ENCODE data around the gene PRUNE2.

PRUNE2 gene

DNA sequence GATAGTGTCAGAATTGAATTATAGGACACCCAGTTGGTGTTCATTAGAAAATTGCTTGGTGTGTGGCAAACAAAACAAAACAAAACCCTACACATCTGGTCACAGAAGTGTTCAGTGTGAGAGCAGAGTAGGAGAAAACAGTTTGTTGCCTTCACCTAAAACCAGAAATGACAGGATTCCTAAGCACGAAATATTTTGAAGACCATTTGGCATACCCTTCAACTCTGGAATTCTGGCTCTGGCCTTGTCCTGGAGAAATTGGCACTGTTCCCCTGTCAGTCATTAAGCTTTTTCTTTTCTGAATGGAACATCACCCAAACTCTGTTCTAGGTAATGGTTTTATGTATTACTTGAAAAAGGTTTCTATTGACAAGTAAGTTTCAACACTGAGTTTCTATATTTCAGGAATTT is 251.9 kb downstream of the PRUNE2 start:
- DNase-seq = no peak

DNA sequence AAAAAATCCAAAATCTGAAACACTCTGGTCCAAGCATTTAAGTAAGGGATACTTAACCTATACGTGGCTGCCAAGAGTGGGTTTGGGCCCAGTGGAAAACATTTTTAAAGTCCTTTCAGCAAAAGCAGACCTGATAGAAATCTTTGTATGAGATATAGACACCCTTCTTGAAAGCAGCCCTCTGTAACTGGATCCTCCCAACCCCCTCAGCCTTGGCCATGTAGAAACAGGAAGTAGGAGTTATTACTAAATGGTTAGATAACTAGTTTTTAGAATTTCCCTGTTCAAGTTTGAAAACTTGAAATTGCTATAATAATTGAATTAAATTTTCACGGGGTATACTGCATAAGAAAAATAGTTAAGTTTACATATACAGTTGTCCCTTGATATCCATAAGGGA is 253.0 kb downstream of the PRUNE2 start:
- no peak for DNase-seq

DNA sequence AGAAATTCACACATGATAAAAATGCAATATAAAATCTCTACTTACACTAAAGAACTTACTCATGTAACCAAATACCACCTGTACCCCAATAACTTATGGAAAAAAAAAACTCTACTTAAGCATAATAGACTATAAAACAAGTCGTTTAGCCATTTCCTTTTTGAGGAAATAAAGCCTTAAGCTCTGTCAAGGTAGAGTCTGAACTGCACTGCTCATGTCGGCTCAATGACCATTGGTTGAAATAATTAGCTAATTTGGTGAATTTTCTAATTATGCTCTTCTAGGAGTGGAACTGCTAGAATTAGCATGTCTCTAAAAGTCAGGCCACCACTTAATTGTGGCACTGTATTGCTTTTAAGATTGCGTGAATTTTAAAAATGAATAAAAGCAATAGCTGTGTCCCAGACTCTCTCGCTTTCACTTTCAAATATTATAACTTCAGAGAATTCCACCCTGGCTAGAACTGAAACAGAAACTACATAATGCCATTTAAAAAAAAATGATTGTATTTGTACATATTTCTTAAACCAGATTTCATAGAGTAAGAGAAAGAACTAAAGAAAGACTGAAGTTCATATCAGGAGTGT is 254.7 kb downstream of the PRUNE2 start:
- no peak for DNase-seq

DNA sequence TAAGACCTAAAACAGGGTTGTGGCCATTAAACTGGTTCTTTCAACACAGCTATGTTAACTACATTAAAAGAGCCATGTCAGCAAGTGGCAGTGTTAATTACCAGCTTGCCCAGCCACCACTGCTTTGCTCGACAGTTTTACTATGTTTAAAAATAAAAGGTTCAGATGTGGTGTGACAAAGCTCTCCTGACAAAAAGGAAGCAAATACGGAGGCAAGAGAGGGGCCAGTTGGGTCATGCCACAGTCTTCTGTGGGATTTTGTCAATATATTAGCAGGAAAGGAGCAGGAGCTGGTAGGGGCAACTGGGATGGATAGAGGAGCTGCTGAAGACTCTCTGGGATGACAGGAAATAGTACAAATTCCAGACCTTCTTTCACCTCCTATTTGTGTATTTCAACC is 255.2 kb downstream of the PRUNE2 start:
- DNase-seq = no peak

DNA sequence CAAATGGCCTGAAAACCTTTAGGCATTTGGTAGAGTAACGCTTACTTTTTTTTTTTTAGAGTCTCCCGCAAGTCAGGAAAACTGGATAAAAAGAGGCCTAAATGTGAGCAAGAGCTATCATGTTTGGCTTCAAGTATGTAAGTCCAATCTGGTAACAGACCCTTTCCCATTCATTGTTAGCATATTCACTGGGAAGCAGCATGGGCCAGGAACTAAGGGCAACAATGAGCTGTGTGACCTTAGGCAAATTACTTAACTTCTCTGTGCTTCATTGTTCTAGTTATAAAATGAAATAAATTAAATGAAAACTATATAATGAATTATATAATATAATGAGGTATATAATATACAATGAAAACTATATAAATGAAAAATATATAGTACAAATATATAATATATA is 256.0 kb downstream of the PRUNE2 start:
- no peak for DNase-seq

DNA sequence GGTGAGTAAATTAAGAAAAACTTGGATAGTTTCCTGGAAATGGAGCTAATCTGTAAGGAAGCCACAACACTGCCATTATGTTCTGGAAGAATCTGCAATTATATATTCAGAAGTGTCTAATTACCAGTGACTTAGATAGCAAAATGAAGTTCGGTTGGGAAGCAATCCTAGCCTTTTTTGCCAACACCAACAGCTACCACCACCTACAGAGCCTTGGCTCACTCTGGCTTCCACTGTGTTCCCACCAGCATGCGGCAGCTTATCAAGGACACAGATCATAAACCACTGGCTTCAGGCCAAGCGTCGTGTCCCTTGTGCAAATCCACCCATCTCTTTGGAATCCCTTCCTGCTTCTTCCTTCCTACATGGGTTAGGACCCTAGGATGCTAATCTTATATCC is 259.7 kb downstream of the PRUNE2 start:
- DNase-seq = no peak

DNA sequence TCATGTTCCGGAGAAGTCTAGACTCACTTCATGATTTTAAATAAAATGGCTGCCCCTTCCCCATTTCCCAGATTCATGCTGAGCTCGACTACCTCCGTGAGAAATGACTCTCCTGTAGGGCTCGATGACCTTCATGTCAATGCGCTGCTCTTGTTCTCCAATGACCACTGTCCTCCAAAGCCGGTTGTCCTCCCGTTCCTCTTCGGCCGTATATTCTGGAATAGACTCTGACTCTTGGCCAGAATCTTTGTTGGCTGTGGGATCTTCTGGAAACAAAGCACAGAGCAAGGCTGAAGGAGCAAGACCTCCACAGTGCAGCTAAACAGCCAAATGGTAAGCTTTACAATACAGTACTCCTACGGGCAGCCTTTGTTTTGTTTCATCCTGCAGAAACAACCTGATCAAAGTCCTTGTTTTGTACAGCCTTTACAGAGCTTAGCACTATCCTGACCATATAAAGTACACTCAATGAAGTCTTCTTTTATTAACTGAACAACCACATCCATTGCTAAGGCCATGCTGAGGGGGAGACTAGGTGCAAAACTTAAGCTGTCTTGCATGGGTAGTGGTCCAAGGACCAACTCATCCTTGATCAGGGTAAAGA is 261.2 kb downstream of the PRUNE2 start:
- no peak for DNase-seq

DNA sequence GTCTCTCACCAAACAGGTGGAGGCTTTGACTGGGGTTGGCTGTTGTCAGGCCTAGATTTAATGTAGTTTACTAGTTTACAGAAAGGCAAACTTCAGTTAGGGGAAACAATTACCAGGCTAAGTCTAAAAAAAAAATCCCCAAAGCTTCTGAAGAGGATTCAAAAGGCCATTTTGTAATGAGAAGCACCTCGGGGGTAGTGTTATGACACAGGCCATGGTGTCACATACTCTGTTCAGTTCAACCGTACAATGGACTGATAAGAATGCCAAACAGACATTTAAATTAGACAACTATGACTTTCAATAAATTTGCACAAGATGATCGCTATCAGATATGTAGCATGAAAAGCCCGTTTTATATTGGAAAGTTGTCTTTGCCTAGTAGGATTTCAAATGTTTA is 261.7 kb downstream of the PRUNE2 start:
- no peak for DNase-seq

DNA sequence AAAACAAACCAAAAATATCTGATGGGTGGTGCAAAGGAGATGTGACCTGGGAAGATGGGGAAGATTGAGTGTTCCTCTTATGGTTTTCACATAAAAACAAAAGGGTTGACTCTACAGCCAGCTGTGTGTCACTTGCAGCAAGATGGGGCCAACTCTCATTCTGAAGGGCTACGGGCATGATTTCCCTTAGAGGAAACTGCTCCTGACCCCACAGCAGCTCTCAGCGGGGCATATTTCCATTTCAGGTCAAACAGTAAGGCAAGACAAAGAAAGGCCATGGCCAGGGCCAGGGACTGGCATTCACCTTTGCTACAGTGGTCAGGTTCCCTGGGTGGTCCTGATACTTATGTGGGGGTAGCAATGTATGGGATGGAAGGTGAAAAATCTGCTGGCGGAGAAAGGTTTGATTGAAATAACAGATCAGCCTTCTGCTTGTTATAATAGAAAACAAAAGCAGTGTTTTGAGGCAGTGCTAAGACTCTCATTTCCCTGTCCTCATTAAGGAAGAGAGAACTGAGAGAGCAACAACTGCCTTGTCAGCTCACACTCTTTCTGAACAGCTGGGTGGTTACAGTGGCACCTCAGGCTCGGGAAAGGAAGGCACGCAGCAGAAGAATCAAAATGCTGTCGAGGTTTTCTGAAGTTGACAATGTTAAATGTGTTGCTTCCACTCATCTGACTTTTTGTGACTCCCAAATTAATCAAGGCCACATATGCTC is 262.4 kb downstream of the PRUNE2 start:
- no peak for DNase-seq

DNA sequence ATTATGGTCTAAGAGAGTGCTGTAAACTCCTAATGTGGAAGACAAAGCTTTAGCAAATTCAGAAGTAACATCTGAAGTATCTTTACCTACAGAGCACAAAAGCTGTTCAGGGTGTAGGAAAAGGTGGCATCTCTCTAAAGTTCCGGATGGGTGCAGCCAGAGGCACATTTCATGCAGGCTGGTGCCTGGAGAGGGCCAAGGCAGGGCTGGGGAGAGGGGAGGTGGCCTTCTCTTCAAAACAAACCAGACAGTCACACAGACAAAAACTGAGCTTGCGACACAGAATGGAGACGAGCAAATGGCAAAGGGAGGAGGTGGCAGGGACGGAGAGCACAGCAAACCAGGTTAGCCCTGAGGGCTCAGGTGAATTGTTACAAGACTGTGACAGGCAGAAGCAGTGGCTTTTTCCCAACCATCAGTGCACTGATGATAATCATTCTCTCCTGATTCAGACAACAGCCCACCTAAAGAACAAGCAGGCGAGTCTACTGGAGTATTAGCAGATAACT is 263.2 kb downstream of the PRUNE2 start:
- no peak for DNase-seq

DNA sequence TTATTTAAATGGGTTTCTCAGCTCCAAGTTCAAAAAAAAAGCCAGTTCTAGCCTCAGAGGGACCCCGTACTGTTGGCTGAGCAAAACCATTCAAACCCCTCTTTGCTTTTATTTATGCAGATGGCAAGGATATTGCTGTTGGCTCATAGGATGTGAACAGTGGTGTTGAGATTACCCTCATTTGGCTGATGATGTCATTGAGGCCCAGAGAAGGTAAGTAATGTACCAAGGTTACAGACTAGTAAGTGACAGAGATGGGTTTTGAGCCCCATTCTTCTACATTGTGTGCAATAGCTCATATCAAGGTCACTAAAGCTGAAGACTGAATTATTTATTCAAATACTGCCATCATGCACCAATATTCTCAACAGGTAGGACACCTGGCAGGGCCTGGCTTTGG is 263.8 kb downstream of the PRUNE2 start:
- DNase-seq = no peak

DNA sequence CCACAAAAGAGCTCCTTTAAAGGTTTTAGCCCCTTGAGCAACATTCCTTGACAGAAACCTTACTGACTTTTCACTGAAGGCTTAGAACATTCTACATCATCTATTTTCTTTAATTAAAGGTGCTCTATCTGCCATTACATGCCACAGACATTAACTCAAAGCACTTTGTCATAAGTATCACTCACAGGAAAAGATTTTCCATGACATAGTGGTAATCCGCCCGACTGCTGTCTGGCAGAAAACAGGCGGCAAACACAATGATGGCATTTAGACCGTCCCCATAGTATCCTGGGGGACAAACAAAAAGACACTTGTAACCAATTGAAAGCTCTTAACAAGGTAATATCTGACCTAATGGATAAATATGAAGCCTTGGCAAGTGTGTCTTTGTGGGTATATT is 267.9 kb downstream of the PRUNE2 start:
- no peak for DNase-seq

DNA sequence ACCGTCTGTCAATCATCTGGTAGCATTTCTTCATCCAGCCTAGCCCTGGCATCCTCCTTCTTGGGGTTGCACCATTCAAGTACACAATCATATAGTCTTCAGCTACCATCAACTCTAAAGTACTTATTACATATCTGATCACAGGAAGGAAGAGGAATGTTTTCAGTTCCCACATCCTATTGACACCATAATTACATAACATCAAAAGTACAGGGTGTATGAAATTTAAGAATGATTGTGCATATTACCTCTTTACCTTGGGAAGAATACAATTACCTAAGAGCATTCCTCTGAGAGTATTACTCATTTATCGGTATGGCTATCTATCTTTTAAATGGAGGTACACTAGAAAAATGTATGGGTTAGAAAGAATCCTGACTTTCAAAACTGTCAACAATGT is 268.5 kb downstream of the PRUNE2 start:
- DNase-seq = no peak

DNA sequence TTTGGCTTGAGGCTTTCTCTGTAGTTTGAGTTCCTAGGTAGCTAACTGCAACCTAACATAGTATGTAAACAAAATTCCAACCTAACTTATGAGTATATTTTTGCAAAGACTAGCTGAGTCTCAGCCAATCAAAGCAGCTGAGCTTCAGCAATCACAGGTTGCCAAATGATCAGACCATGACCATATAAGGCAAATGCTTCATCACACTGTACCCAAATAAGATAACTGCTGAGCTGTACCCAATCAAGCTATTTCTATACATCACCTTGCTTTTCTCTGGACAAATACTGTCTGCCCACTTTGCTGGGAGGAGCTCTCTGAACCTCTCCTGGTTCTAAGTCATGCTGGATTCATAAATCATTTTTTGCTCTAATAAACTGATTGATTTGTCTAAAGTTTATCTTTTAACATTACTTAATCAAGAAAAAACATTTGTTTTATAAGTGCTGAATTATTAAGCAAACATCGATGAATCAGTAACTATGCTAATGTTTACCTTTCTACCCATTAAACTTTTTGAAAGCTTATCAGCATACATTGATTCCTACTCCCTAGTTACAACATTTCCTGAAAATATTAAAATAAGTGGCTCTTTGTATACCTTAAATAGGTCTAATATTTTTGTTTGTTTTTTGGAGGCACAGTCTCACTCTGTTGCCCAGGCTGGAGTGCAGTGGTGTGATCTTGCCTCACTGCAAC is 271.4 kb downstream of the PRUNE2 start:
- no peak for DNase-seq

DNA sequence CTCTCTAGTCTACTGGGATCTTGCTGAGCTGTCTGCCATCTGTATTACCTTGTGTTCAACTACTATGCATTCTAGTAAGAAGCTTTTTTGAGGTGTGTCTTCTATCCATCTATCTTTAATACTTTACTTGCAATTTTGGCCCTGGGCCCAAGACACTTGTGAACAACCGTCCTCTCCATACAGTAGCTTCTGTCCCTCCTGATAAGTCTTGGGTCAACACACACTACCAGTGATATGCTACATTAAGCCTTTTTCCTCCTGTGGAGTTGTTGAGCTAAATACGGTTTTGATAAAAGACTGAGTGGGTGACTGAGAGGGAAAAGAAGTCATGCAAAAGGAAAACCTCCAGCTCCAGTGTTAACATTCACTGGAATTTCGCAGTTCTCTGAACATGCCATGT is 275.0 kb downstream of the PRUNE2 start:
- DNase-seq = no peak

DNA sequence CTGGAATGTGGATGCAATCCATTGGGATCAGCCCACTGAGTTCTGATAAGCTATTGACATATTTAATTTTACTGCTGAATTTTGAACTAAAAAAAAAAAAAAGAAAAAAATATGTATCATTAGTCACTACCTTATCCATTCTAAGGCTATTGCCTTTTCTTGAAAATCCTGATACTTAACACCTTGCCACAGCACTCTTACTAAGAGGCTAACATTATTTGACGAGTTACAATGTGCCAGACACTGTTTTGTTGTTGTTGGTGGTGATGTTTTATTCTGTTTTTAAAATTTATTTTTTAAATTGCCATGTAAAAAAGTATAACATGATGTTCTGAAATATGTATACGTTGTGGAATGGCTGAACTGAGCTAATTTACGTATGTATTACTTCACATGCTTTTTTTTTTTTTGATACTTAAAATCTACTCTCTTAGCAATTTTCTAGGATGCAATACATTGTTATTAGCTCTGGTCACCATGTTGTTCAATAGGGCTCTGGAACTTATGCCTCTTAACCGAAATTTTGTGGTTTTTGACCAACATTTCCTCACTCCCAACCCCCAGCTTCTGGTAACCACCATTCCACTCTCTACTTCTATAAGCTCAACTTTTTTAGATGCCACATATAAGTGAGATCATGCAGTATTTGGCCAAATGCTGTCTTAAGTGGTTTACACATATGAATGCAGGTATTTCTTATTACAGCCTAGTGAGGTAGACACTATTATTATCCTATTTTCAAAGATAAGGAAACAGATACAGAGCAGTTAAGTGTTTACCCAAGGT is 276.5 kb downstream of the PRUNE2 start:
- DNase-seq = no peak

DNA sequence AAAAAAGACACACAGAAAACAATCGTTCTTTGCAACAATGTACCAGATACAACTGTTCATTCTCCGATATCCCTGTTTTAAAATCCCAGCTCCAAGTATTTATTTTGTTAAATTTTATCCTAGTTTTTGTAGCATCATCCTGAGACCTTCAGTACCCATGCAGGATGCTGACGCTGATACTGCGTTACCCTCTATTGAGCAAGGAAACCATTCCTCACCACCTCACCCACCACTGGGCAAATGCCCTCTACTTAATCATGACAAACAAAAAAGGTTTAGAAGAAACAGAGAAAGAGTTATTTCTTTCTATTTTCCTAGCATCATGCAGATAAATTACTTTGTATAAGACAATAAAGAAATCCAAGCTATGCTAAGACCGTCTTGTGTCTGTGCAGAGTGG is 277.8 kb downstream of the PRUNE2 start:
- no peak for DNase-seq

DNA sequence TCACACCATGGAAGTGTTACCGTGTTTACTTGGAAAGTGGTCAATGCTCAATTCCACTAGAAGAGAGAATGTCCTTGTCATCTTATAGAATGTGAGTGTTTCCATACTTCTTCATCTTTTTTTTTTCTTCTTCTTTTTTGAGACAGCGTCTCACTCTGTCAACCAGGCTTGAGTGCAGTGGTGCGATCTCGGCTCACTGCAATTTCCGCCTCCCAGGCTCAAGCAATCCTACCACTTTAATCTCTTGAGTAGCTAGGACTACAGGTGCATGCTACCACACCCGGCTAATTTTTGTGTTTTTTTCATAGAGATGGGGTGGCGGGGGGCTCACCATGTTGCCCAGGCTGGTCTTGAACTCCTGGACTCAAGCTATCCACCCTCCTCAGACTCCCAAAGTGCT is 278.9 kb downstream of the PRUNE2 start:
- no peak for DNase-seq

DNA sequence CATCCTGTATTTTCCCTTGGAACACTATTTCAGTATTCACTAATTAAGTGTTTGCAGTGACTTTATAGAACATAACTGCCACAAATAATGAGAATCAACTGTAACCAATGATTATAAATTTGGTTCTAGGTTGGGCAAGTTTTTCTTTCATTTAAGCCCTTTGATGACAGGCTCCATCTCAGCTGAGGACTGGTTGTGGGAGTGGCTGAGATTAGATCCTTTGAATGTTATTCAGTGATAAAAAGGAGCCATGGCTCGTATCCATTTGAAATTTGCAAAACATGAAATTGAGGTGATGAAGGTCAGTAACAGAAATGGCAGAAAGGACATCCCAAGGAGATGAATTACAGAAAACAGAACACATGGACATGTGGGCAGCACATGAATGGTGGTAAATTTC is 279.8 kb downstream of the PRUNE2 start:
- DNase-seq = no peak

DNA sequence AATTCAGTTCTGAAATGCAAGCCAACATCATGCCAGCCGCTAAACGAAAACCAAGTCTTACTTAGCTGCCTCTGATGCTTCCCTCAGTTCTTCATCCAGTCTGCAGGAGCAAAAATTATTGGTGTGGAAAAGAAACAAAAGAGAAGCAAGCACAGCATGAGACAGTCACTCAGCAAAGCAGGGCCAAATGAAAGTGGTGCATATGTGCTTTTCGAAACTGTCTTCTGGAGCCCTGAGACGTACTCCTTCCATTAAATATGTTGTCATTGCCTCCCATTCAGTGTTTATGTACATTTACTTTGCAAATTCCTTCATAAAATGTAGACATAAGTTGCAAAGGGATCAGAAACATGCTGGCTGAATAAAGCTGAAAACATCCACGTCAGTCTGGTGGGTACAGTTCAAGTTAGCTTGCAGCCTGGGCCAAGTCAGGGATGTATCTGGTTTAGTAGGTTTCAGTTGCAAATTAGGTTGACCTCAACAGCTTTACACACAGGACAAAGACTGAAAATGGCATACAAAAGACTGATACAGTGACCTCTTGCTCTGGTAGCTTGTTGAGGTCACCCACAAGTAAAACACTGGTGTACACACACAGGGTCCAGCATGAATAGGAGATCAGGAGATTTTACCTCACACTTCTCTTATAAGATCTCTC is 281.4 kb downstream of the PRUNE2 start:
- DNase-seq = no peak

DNA sequence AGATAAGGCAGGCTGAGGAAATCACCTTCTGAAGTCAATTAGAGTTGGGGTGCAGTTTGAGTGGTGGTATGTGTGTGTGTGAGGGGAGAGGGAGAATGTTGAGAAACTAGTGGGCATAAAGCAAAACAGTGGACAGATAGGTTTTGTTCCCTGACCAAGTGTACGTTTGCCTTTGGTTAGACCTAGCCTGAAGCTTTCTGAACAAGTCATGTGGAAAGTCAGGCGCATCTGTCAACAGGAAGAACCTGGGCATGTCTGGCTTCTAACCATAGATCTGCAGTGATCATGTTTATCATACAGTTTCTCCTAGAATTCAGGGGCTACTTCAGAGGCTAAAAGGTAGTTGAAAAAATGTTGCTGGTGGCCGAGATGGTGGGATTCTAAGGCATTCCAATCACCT is 284.9 kb downstream of the PRUNE2 start:
- DNase-seq = no peak

DNA sequence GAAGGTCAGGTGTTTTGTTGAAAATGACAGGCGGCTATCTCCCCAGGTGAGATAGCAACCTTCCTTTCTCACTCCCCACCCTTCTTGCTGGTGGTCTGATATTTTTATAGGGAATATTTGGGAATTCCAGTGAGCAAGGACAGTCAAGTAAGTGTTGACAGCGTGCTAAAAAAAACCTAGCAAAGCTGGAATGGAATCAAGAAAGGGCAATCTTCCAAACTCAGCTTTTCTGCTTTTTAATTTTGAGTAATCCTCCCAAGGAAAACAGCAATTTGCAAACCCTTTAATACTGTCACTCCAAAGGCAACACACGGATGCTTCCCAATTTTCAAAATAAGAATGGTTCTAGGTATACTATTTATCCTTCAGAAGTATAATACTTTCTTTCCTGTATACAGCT is 285.3 kb downstream of the PRUNE2 start:
- DNase-seq = no peak

DNA sequence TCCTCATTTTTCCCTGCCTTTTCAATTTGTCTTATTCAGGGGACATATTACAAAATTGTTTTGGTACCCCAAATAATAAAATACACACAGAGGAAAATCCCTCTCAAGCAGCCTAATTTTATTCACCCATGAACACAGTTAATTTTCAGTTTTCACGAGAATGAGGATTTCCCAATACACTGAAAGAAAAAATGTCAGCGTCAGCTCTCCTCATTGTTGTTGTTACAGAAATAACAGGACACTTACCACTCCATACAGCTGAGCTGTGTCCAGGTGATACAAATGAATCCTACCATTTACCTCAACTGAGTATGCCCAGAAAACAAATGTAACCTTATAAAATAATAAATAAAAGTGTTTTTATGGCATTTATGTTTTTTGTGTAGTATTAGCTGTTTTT is 286.3 kb downstream of the PRUNE2 start:
- DNase-seq = no peak
